Neural cell (in vitro differentiated cells): Measurements from ENCODE around the gene ZNF586. TPM values are rescaled to one million over a fixed set of nuclear protein-coding genes. Genes with fewer than 3 reads are reported as not detected.

Experiments
- H2AFZ ChIP-seq: fragments of 200-600, 300-800 bp; sonication (generic), shearing (Covaris generic); 2 replicates; pipeline ENCODE4 v1.6.0; 2014; ENCODE audit warnings: low read depth, mild to moderate bottlenecking, antibody characterized with exemption, low read length, moderate library complexity
- H3F3A ChIP-seq: fragments of 200-600 bp; shearing (Covaris generic); 2 replicates; pipeline ENCODE4 v1.6.1; 2016; ENCODE audit warnings: mild to moderate bottlenecking, moderate library complexity, mixed read lengths, antibody characterized with exemption, low read length; ENCODE audit not compliant: insufficient read depth, poor library complexity, severe bottlenecking
- H3K27ac ChIP-seq: fragments of 200-600, 300-800 bp; sonication (generic), shearing (Covaris generic); 2 replicates; pipeline ENCODE4 v1.5.1; 2014; ENCODE audit warnings: mild to moderate bottlenecking, low read length, moderate library complexity
- H3K27me3 ChIP-seq: fragments of 300-800, 200-600 bp; sonication (generic), shearing (Covaris generic); 2 replicates; pipeline ENCODE4 v1.6.0; 2014; ENCODE audit warnings: mild to moderate bottlenecking, low read depth, low read length, moderate library complexity; ENCODE audit not compliant: insufficient read depth
- H3K36me3 ChIP-seq: fragments of 300-800, 200-600 bp; sonication (generic), shearing (Covaris generic); 2 replicates; pipeline ENCODE4 v1.5.1; 2014; ENCODE audit warnings: mild to moderate bottlenecking, antibody characterized with exemption, low read length, moderate library complexity; ENCODE audit not compliant: insufficient read depth
- H3K4me2 ChIP-seq: fragments of 300-800, 200-600 bp; sonication (generic), shearing (Covaris generic); 2 replicates; pipeline ENCODE4 v1.6.0; 2014; ENCODE audit warnings: mild to moderate bottlenecking, low read length
- H3K4me3 ChIP-seq: fragments of 300-800, 200-600 bp; sonication (generic), shearing (Covaris generic); 2 replicates; pipeline ENCODE4 v1.5.1; 2014; ENCODE audit warnings: mild to moderate bottlenecking, low read length, moderate library complexity
- H3K79me2 ChIP-seq: fragments of 200-600 bp; shearing (Covaris generic); replicated peaks from 2 replicates; pipeline ENCODE4 v1.6.0; 2014; ENCODE audit warnings: mild to moderate bottlenecking, low read length, moderate library complexity; ENCODE audit not compliant: insufficient read depth
- H3K9ac ChIP-seq: fragments of 300-800, 200-600 bp; sonication (generic), shearing (Covaris generic); 2 replicates; pipeline ENCODE4 v1.6.1; 2016; ENCODE audit warnings: mild to moderate bottlenecking, low read length, mixed read lengths
- H3K9me2 ChIP-seq: fragments of 200-600 bp; shearing (Covaris generic); 2 replicates; pipeline ENCODE4 v1.6.1; 2016; ENCODE audit warnings: mild to moderate bottlenecking, low read length, mixed read lengths; ENCODE audit not compliant: insufficient read depth
- H3K9me3 ChIP-seq: fragments of 200-600, 300-800 bp; sonication (generic), shearing (Covaris generic); 2 replicates; pipeline ENCODE4 v1.6.1; 2016; ENCODE audit warnings: mild to moderate bottlenecking, mixed run types, low read length, moderate library complexity, mixed read lengths
- H4K20me1 ChIP-seq: fragments of 200-600 bp; shearing (Covaris generic); 2 replicates; pipeline ENCODE4 v1.6.1; 2016; ENCODE audit warnings: mild to moderate bottlenecking, mixed run types; ENCODE audit not compliant: insufficient read depth
- CTCF ChIP-seq: fragments of 450-650 bp; IDR thresholded peaks from 2 replicates; pipeline ENCODE4 v1.5.1; 2014; ENCODE audit warnings: antibody characterized with exemption, mild to moderate bottlenecking, moderate library complexity; ENCODE audit not compliant: poor library complexity, severe bottlenecking
- EP300 ChIP-seq: fragments of 450-650 bp; conservative IDR thresholded peaks from 2 replicates; pipeline ENCODE4 v1.6.1; 2014; ENCODE audit warnings: antibody characterized with exemption, mild to moderate bottlenecking, moderate library complexity; ENCODE audit not compliant: poor library complexity, severe bottlenecking
- EZH2 ChIP-seq: fragments of 200-600, 300-800 bp; shearing (Covaris generic), sonication (generic); IDR thresholded peaks from 2 replicates; pipeline ENCODE4 v1.6.1; 2014; ENCODE audit warnings: antibody characterized with exemption, low read length, borderline replicate concordance, mild to moderate bottlenecking; ENCODE audit not compliant: insufficient read depth, poor library complexity, severe bottlenecking
- MXI1 ChIP-seq: fragments of 450-650 bp; conservative IDR thresholded peaks from 2 replicates; pipeline ENCODE4 v1.6.1; 2014; ENCODE audit warnings: antibody characterized with exemption, mild to moderate bottlenecking; ENCODE audit not compliant: poor library complexity, severe bottlenecking
- POLR2AphosphoS5 ChIP-seq: IDR thresholded peaks from 2 replicates; pipeline ENCODE4 v1.6.1; 2012
- RAD21 ChIP-seq: fragments of 450-650 bp; conservative IDR thresholded peaks from 2 replicates; pipeline ENCODE4 v1.6.1; 2014; ENCODE audit warnings: antibody characterized with exemption, mild to moderate bottlenecking, moderate library complexity
- REST ChIP-seq: IDR thresholded peaks from 2 replicates; pipeline ENCODE4 v1.6.1; 2012; ENCODE audit warnings: borderline replicate concordance
- SMC3 ChIP-seq: fragments of 450-650 bp; conservative IDR thresholded peaks from 2 replicates; pipeline ENCODE4 v1.6.1; 2014; ENCODE audit warnings: antibody characterized with exemption, mild to moderate bottlenecking, moderate library complexity; ENCODE audit not compliant: poor library complexity
- TAF1 ChIP-seq: IDR thresholded peaks from 2 replicates; pipeline ENCODE4 v1.6.1; 2012; ENCODE audit warnings: low read depth
- polyA plus RNA-seq: library from polyadenylated mRNA; depleted of rRNA; stranded (reverse); fragments of >200 nt; gene quantifications from 2 replicates; pipeline ENCODE4 v1.2.3, GENCODE V29; 2014

The ZNF586 gene
- polyA plus RNA-seq, 1 donor from 2014 or later: 22.0 TPM

- H3K27ac ChIP-seq: peak within 1 kb of the TSS; percentile 84
- H3K4me2 ChIP-seq: peak within 1 kb of the TSS; percentile 8
- H3K9me3 ChIP-seq: no peaks in the 10 kb centered on the region
- no peaks in the 10 kb centered on the region for H3K36me3 ChIP-seq
- H3K27me3 ChIP-seq: no peaks in the 10 kb centered on the region
- no peaks in the 10 kb centered on the region for H3F3A ChIP-seq
- H3K4me3 ChIP-seq: peak within 1 kb of the TSS; percentile 73
- H2AFZ ChIP-seq: peak within 1 kb of the TSS; percentile 49
- TF ChIP-seq REST: peak; percentile 67
- peak; percentile 83 for TF ChIP-seq POLR2AphosphoS5
- no peak for TF ChIP-seq TAF1
- TF ChIP-seq SMC3: peak; percentile 72
- TF ChIP-seq MXI1: peak; percentile 97
- TF ChIP-seq EP300: peak; percentile 31
- no peak for TF ChIP-seq EZH2
- TF ChIP-seq CTCF: peak; percentile 66
- TF ChIP-seq RAD21: peak; percentile 52
- peaks cover 15% of the 10 kb centered on the region for H3K79me2 ChIP-seq
- no peaks in the 10 kb centered on the region for H3K9me2 ChIP-seq
- no peaks in the 10 kb centered on the region for H4K20me1 ChIP-seq
- peak within 1 kb of the TSS; percentile 70 for H3K9ac ChIP-seq
These were observed 60.7 kb downstream of the ZNF586 start, which contains the start of gene ZNF587B for GRCh38 chr19:57830071-57830602. Gene ZNF587B, plus strand, starts transcription at chr19:57830299. Its CDS starts 230 bp downstream, at chr19:57830529.

Other genes with a start within 250 kb of the ZNF586 start
- 17.9 and 24.0 TPM in 2 replicates for gene ZNF549, start 242.3 kb upstream of the ZNF586 start, polyA plus RNA-seq
- 21.5 and 21.9 TPM in 2 replicates for gene ZNF550, start 209.8 kb upstream of the ZNF586 start, polyA plus RNA-seq
- 6.3 and 6.4 TPM in 2 replicates for gene ZNF416, start 190.8 kb upstream of the ZNF586 start, polyA plus RNA-seq
- 19.4 and 25.2 TPM in 2 replicates for gene ZIK1, start 185.5 kb upstream of the ZNF586 start, polyA plus RNA-seq
- 10.2 and 11.6 TPM in 2 replicates for gene ZNF530, start 169.8 kb upstream of the ZNF586 start, polyA plus RNA-seq
- gene ZNF134, start 155.4 kb upstream of the ZNF586 start, polyA plus RNA-seq: 34.1 and 40.7 TPM in 2 replicates
- 47.6 and 53.0 TPM in 2 replicates for gene ZNF211, start 136.5 kb upstream of the ZNF586 start, polyA plus RNA-seq
- gene ZSCAN4, start 100.7 kb upstream of the ZNF586 start, polyA plus RNA-seq: not detected in 2 replicates
- 9.3 and 16.1 TPM in 2 replicates for gene ZNF551, start 87.7 kb upstream of the ZNF586 start, polyA plus RNA-seq
- 25.1 and 25.5 TPM in 2 replicates for gene ZNF154, start 60.5 kb upstream of the ZNF586 start, polyA plus RNA-seq
- 14.8 and 26.2 TPM in 2 replicates for gene ZNF671, start 42.1 kb upstream of the ZNF586 start, polyA plus RNA-seq
- gene ZNF776, start 22.9 kb upstream of the ZNF586 start, polyA plus RNA-seq: 54.7 and 62.3 TPM in 2 replicates
- 6.0 and 8.8 TPM in 2 replicates for gene ZNF552, start 45.2 kb downstream of the ZNF586 start, polyA plus RNA-seq
- gene ZNF587B, start 60.6 kb downstream of the ZNF586 start, polyA plus RNA-seq: 5.7 and 6.7 TPM in 2 replicates
- 16.8 and 23.3 TPM in 2 replicates for gene ZNF587, start 80.2 kb downstream of the ZNF586 start, polyA plus RNA-seq
- 12.4 and 17.7 TPM in 2 replicates for gene ZNF814, start 119.4 kb downstream of the ZNF586 start, polyA plus RNA-seq
- gene ZNF417, start 146.9 kb downstream of the ZNF586 start, polyA plus RNA-seq: 21.7 and 25.0 TPM in 2 replicates
- 19.7 and 27.6 TPM in 2 replicates for gene ZNF418, start 165.7 kb downstream of the ZNF586 start, polyA plus RNA-seq
- gene ZNF256, start 178.0 kb downstream of the ZNF586 start, polyA plus RNA-seq: 11.0 and 13.4 TPM in 2 replicates
- not detected in 2 replicates for gene C19orf18, start 204.9 kb downstream of the ZNF586 start, polyA plus RNA-seq
- 39.1 and 43.2 TPM in 2 replicates for gene ZNF606, start 233.1 kb downstream of the ZNF586 start, polyA plus RNA-seq